ENCODE results near the gene DHPS. TPM values are rescaled to one million over a fixed set of nuclear protein-coding genes. Genes with fewer than 3 reads are reported as not detected.
A peak's percentile ranks its signal among the peaks of the same experiment; 100 is the strongest.
"Not testable (repeated sequence)": the region's sequence is repeated elsewhere in the genome, so short reads cannot be mapped to it uniquely, and the experiment has no call there.

DHPS gene
- total RNA-seq, 2 donors from 2014 or later = 47.2 to 52.6 TPM

DNA sequence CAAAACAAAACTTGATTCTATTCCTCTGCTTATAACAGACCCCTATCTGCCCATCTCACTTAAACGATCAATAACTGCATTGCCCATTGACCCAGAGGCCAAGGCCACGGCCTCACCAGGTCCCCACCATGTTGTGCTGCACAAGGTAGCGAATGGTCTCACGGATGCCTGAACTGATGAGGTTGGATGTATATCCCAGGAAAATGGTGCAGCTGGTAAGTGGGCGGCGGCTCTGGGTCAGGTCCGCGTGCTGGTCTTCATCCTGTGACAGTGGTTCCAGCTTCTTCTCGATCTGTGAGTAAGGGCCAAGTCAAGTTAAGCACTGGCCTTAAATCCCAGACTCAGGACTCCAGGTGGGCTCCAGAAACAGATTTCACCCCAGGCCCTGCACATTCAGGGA, 1.6 kb downstream of the DHPS start:
- intact Hi-C loops (cut with DNase I) = no loop called here
- no peak for DNase-seq (ENCODE audit: low spot score)

DNA sequence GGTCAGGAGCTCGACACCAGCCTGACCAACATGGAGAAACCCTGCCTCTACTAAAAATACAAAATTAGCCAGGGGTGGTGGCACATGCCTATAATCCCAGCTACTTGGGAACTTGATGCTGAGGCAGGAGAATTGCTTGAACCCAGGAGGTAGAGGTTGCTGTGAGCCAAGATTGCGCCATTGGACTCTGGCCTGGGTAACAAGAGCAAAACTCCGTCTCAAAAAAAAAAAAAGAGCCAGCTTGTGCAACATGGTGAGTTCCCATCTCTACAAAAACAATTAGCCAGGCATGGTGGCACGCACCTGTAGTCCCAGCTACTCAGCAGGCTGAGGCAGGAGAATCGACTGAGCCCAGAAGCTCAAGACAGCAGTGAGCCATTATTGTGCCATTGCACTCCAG, 3.6 kb downstream of the DHPS start:
- DNase-seq (ENCODE audit: low spot score); intact Hi-C loops (cut with DNase I): not testable (repeated sequence)

DNA sequence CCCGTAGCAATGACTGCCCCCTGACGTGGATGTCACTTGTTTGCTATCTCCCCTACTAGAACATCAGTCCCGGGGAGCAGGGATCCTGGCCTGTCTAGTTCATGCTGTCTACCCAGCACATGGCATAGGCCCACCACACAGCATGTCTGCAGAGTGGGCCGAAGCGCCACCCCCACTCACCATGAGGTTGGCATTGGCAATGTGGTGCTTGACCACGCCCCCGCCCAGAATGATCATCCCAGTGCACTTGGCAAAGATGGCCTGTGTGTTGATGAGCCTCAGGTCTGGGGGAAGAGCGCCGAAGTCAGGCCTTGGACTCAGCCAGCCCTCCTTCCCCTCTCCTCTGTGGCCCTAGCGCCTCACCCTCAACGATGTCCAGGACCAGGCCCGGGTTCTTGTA, 4.8 kb downstream of the DHPS start:
- intact Hi-C loops (cut with DNase I) = no loop called here
- DNase-seq (ENCODE audit: low spot score) = no peak

DNA sequence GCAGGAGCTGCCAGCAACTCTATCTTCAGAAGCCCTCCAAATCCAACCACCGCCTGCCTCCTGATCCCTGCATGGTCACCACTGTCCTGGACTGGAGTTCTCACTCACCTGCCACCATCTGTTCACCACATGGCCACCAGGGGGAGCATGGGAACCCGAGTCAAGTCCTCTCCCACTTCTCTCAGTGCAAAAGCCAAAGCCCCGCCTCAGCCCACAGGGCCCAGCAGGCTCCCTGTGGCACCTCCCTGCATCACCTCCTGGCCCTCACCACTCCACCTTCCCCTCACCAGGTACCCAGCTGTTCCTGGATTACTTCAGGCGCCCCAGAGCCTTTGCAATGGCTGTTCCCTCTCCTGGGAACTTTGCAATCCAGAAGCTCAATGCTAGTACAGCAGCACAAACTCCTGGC, 5.3 kb downstream of the DHPS start:
- DNase-seq (ENCODE audit: low spot score) = peak; percentile 93

GRCh38 chr19:12675940-12676339, 5.7 kb downstream of the DHPS start:
- intact Hi-C loops (cut with DNase I) = no loop called here
- no peak for DNase-seq (ENCODE audit: low spot score)

More for the DNA sequence above, 5.3 kb downstream of the DHPS start:
- intact Hi-C loops (cut with DNase I) = no loop called here

GRCh38 chr19:12675399-12675798, 6.3 kb downstream of the DHPS start:
- no peak for DNase-seq (ENCODE audit: low spot score)
- intact Hi-C loops (cut with DNase I) = no loop called here

DNA sequence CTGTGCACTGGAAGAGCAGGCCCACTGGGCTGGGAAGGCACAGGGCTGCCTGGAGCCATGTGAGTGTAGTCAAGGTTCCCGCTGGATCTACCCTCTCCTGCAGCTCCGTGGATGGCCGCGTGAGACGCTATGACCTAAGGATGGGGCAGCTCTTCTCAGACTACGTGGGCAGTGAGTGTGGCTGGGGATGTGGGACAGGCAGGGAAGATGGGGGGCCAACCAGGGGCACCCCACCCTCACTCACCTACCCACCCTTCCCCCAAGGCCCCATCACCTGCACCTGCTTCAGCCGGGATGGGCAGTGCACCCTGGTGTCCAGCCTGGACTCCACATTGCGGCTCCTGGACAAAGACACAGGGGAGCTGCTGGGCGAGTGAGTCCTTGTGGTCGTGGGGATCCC, 8.9 kb downstream of the DHPS start:
- intact Hi-C loops (cut with DNase I) = loop anchor here in 1 of 2 donors (5.0 kb wide), 1 partner anchor 110 kb away; no protein-coding TSS in a partner anchor
- no peak for DNase-seq (ENCODE audit: low spot score)

DNA sequence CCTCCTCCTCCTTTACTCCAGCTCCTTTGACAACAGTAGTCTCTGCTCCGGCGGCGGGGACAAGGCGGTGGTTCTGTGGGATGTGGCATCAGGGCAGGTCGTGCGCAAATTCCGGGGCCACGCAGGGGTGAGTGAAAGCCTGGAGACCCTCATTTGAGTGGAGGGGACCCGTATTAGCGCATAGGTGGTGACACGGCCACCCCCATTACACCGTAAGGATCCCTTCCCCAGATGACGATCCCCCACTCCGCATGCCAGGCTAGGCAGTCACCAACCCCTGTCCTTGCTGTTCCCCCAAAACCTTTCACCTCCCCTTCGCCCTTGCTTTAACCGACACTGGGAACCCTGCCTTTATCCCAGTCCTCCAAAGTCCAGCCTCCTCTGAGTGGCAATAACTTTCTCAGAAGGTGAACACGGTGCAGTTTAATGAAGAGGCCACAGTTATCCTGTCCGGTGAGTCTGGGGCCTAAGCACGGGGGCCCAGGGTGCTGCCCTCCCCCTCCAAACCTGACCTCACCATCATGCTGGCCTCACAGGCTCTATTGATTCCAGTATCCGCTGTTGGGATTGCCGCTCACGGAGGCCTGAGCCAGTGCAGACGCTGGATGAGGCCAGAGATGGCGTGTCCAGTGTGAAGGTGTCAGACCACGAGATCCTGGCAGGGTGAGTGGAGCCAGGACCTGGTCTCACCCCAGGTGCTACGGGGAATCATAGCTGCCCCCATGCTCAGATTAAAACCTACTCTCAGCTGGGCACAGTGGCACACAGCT, 11.3 kb downstream of the DHPS start:
- intact Hi-C loops (cut with DNase I) = loop anchor here in 1 of 2 donors (5.0 kb wide), 1 partner anchor 108 kb away; no protein-coding TSS in a partner anchor
- DNase-seq (ENCODE audit: low spot score) = no peak

DNA sequence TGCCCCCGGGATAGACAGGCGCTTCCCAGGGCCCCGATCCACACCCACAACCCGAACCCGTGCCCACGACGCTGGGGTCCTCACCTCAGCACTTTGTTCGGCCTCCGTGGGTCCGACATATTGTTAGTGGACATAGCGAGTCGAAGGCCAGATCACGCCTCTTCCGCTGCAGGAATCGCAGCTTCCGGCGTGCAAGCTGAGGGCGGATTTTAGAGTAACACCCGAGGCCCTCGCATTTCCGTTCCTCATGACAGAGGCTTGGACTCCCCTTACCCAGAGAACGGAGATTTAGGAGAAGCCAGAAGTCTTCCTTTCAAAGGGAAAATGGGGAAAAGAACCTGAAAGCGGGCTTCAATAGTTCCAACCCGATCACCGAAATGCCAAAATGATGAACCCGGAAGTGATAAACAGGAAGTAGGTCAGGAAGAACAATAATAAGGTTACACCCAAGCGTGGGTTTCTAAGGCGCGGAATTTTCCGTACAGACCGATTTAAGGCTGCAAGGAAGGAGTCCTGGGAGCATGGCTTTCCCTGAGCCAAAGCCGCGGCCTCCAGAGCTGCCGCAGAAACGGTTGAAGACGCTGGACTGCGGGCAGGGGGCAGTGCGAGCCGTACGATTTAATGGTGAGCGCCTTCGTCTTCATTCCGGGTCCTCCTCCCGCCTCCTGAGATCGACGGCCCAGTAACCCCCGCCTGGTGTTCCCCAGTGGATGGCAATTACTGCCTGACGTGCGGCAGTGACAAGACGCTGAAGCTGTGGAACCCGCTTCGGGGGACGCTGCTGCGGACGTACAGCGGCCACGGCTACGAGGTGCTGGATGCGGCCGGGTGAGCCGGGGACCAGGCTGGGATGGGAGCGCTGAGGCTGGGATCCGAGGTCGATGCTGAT, 12.2 kb downstream of the DHPS start:
- peak; percentile 93 for DNase-seq (ENCODE audit: low spot score)
- intact Hi-C loops (cut with DNase I) = loop anchor here in 1 of 2 donors (5.0 kb wide), 1 partner anchor 107 kb away; no protein-coding TSS in a partner anchor

- peak; percentile 87 for DNase-seq (ENCODE audit: low spot score)
- intact Hi-C loops (cut with DNase I) = no loop called here
These were observed 12.8 kb downstream of the DHPS start for GRCh38 chr19:12668932-12669269.

GRCh38 chr19:12668346-12668745, 13.3 kb downstream of the DHPS start:
- DNase-seq (ENCODE audit: low spot score) = no peak
- intact Hi-C loops (cut with DNase I) = no loop called here

DNA sequence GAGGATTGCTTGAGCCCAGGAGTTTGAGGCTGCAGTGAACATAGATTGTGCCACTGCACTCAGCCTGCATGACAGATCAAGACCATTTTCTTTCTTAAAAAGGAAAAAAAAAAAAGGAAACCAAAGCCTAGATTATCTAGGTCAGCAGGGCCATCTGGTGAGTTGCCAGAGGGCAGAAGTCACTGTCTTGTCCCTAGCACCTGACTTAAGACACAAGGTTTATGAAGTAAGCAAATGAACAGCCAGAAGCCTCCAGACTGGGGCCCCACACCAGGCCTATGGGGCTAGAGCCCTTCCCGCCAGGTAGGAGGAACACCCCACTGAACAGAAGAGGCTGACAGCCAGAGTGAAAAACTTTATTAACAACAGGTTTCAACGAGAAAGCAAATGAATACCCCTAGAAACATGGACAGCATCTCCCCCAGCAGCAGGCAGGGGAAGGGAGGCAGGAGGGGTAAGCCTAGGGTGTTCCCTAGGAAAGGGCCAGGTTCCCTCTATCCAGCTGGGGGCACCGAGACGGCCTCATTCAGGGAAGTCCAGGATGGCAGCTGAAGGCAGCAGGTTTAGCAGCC, 13.9 kb downstream of the DHPS start:
- intact Hi-C loops (cut with DNase I) = no loop called here
- DNase-seq (ENCODE audit: low spot score) = no peak

DNA sequence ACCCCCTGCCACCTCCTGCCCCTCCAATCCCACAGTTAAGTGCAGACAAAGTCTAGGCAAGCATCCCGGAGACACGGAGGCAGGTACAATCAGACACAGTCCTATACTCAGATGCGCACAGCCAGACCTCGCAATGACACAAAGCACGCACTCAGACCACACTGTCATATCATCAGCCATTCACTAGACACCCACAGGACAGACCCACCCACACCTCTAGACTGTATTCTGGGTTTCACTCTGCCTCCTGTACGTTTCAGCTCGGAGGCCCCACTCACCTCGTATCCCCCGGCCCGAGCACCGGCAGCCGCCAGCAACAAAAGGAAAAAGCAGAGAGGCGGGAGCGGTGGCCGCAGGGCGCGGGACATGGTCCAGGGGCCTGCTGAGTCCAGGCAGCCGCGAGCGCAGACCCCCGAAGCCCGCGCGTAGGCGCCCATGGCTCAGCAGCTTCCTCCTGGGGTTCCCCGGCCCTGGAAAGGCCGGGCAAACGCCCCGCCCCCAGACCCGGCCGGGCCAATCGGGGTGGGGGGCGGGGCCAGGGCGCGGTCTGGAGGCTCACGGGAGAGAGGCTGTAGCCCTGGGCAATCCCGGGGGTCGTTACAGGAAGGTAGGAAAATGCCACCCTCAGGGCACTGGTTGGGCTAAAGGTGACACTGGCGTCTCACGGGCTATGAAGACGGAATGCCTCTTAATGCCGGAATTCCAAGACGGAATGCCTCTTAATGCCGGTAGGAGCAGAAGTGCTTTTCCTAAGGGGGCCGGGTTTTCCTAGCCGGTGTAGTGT, 15.2 kb downstream of the DHPS start, which contains the start of the genes MAN2B1 and WDR83:
Gene MAN2B1 (minus strand): TSS at position 478 of the 784 bp plus-strand sequence. CDS start 41 bp downstream, at position 437.
Gene WDR83 (plus strand): TSS at position 543 of the 784 bp plus-strand sequence. CDS start 2,984 bp downstream, outside the sequence.
- DNase-seq (ENCODE audit: low spot score) = peak; percentile 90
- intact Hi-C loops (cut with DNase I) = no loop called here

GRCh38 chr19:12665671-12666264, 15.9 kb downstream of the DHPS start:
- intact Hi-C loops (cut with DNase I) = no loop called here

DNA sequence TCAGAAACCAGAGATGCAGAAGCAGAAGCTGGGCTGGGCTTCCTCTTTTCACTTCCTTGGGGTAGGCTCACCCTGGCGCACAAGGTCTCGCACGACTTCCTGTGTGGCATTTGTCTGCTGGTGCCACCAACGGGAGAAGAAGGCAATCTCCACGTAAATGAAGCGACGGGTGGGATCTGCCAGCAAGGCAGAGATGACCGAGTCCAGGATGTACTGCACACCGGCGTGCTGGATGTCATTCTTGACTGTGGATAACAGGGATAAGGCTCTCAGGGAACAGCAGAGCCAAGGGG, 16.5 kb downstream of the DHPS start:
- intact Hi-C loops (cut with DNase I) = no loop called here
- DNase-seq (ENCODE audit: low spot score) = peak; percentile 91

More at GRCh38 chr19:12665671-12666264, 15.9 kb downstream of the DHPS start:
- no peak for DNase-seq (ENCODE audit: low spot score)

DNA sequence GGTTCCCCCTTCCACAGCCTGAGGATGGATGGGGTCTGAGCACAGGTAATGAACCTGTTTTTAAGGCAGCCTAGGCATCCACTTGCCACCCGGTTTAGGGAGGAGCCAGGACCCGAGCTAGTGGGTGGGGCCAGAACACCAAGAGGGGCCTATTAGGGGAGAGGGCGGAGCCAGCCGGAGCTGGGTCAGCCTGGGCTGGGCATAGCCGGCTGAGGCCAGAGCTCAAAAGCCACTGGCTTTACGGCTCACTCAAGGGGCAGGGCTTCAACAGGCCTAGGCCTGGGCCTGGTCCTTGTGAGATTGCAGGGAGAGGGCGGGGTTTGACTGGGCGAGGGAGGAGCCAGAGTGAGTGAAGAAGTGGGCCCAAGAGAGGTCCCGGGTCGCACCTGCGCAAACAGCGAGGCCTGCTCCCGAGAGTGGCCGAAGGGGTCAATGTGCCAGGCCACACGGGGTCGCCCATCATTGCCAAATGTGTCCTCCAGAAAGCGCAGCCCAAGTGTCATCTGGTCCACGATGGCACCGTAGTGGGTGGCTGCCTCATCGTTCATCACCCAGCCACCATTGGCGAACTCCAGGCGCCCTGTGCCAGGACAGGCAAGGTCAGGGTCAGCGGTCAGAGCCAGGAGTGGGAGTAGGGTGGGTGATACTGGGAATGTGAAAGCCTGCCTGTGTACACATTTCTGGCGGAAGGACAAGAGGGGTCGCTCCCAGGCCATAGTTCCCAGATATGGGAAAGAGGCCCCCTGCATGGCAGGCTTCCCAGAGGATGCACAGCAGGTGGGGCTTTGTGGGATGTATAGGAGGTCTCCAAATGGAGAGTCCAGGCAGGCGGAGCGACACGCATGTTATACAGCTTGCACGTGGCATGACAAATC, 17.0 kb downstream of the DHPS start:
- intact Hi-C loops (cut with DNase I) = no loop called here
- DNase-seq (ENCODE audit: low spot score) = no peak

DNA sequence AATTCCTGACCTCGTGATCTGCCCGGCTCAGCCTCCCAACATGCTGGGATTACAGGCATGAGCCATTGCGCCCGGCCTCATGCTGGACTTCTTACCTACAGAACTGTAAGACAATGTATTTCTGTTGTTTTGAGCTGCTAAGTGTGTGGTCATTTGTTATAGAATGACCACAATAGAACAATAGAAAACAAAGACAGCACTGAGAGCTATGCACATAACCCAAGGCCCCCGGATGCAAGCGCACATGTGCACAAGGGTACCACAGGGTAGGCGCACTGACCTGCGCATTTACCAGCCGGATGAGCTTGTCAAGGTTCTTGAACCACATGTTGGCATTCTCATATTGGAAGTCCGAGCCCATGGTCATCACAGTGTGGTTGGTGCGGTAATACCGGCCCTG, 20.7 kb downstream of the DHPS start:
- intact Hi-C loops (cut with DNase I) = no loop called here
- no peak for DNase-seq (ENCODE audit: low spot score)

GRCh38 chr19:12657966-12658365, 23.7 kb downstream of the DHPS start:
- DNase-seq (ENCODE audit: low spot score) = no peak
- intact Hi-C loops (cut with DNase I) = no loop called here

Measured in posterior vena cava (tissue), 2 donors.